ENCODE results near the gene RPL23.
A peak's percentile ranks its signal among the peaks of the same experiment; 100 is the strongest.

Gene RPL23

DNA sequence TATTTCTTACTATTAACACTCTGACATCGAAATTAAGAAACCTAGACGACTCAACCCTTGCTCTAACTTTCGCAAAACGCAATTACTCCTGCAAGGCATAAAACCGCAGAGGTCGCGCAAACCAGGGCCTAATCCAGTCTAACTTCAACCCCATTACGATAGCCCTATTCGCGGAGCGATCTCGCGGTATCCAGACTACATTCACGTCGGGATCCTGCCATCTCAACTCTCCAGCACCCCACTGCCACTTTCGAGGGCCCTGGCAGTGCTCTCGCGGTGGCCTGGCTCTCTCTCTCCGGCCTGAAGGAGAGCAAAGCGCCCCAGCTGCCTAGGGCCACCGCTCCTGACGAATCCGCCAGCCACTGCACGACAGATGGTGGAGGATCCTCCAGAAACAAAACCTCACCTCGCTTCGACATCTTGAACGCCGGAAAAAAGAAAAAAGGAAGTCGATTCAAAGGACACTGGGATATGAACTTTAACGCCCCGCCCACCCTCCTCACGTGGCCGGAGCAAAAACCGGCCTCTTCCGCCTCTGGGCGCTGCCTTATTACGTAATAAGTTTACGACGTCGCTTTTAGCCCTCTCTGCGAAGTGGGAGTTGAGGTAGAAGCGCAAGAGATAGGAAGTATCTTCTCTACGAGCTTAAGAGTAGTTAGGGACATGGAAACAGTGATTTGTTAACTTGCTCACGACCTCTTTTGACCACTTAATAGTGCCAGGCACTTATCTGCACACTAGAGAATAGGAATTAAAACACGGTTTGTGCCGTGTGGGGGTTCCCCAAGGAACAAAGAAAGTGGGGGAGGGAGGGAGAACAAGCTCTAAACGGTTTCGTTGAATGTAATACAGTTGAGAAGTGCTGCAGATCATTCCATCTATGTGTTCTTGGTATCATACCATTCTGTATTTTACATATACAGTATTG, at the start of gene RPL23:
Gene RPL23, minus strand, starts transcription at position 430 of the 928 bp plus-strand sequence. Its CDS starts 11 bp downstream, at position 419.
- peak; percentile 97 for DNase-seq

- no peak for DNase-seq
Measured at GRCh38 chr17:38900978-38901656, 47.6 kb upstream of the RPL23 start.

- no peak for DNase-seq
Measured at GRCh38 chr17:38899421-38899820, 45.9 kb upstream of the RPL23 start.

DNA sequence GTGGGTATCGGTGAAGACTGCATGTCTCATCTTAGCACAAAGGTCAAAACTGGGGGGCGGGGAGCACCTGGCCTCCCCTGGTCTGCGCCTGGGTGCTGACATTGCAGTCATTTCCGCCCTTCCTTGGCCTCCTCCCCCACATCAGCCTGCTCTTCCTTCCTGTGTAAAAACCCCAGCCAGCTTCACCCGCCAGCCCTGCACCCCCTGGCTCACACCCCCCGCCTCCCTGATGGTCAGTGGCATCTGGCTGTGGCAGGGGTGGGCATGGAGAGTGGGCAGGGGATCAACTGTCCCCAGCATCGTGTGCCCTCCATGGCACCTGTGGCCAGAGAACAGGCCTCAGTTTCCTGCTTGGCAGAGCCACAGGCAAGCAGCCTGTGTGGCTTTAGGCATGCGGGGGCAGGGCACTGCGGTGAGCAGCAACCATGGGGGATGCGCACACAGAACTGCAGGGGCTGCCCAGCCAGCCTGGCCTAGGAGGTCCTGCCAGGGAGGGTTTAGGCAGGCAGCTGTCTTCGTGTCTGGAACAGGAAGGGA, 45.4 kb upstream of the RPL23 start:
- peak; percentile 63 for DNase-seq

- DNase-seq = no peak
Measured at GRCh38 chr17:38898291-38898679, 44.8 kb upstream of the RPL23 start.

DNA sequence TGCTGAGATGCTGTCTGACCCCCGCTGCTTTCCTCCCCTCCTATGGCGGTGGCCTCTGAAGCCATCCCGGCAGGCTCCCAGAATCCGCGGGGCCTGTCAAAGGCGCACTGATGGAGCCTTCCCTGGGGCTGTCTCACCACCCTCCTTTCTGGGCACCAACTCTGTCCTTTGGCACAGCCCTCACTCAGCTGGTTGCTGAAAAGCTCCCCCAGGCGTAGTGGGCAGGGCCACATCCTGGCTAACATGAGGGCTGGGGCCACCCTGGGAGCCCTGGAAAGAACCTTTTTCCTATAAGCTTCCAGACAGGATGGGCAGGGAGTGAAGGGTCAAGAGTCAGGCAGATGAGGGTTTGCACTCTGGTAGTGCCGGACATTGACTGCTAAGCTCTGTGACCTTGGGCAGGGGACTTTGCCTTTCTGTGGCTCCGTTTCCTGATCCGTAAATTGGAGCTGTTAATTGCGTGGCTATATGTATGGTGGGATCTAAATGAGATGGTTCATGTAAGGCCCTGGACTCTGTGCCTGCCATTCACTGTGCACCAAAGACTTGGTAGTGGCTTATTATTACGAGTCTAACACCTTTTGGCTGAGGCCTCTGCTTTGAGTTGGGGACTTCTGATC, 44.3 kb upstream of the RPL23 start:
- DNase-seq = no peak

GRCh38 chr17:38897176-38897575, 43.7 kb upstream of the RPL23 start:
- DNase-seq = peak; percentile 82

GRCh38 chr17:38896346-38896954, 42.9 kb upstream of the RPL23 start:
- DNase-seq = no peak

DNA sequence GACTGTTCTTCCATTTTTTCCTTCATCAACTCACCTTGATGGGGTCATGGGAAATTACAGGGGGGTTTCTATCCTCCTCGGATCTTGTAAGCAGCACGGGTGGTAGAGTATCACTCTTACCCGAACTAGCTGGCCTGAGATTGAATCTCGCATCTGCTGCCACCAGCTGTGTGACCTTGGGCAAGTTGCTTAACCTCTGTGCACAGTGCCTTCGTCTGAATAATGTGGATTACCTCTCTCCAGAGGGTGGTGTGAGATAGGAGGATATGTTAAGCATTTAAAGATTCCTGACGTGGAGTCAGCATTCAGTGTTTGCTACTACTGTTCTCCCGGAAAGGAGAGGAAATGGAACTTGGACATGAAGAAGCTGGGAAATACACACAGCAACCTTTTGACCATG, 40.8 kb upstream of the RPL23 start:
- DNase-seq = no peak

DNA sequence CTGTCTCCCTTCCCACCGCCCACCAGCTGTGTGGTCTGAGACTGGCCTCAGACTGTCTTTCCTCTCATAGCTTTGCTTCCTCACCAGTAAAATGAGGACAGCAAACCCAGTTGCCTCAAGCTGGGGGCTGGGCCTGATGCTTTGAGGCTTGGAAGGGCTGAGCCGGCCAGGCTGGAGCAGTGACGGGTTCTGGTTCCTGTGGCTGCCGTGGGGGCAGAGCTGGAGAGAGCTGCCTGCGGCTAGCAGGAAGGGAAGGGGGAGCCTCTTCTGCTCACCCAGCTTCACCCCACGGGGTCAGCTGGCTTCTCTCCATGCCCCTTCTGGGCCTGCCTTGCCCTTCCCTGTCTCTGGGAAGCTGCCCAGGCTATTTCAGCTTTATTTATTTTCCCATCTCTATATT, 40.1 kb upstream of the RPL23 start:
- no peak for DNase-seq

DNA sequence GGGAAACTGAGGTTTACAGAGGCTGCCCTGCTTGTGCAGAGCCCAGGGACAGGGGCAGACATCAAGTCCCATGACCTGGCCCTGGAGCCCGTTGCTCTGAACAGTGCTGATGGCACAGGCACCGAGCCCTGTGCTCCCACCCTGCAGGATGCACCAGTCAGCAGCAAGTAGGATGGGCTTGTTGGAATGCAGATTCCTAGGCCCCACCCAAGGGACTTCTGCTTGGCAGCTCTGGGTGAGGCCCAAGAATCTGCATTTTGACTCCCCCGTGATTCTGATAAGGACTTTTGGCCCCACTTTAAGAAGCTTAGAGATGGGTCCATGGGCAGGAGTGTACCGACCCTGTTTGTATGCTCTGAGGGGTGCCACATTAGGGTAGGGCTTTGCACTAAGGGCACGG, 39.6 kb upstream of the RPL23 start:
- DNase-seq = no peak

DNA sequence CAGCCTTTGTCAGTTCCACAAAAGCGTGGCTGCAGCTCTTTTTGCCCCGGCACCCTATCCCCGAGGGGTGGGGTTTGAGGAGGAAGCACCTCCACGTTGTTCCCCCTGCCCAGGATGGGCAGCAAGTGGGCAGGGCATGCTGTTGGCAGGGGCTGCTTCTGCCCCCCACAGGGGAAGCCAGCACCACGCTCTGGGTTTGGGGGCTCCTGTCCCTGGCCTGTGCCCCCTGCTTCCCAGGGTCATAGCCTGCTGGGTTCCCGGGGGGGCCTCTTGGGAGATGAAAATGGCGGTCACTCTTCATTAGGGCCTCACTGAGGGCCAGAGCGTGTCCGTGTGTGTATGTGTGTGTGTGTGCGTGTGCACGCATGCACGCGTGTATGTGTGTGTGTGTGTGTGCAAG, 39.1 kb upstream of the RPL23 start:
- no peak for DNase-seq

DNA sequence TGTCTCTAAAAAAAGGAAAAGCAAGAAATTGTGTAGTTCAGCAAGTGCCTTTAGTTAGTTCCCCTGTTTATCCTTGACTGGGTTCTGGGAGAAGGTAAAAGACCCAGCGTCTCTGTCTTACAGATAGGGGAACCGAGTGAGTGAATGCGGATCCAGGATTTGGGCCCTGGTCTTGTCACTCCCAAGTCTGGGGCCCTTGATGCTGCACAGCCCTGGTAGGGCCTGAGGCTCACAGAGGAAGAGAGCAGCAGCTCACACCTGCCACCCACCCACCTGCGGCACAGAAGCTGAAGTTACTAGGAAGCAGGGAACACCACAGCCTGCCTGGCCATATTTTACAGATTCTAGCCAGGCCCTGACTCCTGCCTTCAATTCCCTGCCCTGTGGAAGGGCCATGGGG, 38.6 kb upstream of the RPL23 start:
- DNase-seq = no peak

DNA sequence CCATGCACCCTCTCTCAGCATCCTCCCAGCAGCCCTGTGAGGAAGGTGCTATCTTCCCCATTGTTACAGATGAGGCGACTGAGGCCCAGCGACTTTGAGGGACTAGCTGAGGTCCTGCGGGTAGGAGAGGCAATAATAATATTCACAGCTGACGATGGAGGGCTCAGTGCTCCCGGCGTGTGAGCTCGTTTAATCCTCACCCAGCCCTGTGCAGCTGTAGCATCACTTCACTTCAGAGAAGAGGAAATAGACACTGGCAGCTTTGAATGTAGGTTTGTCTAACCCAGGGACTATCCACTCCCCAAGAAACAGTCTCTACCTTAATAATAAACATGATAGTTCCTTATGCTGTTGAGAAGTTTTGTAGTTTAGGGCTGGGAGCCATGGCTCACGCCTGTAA, 37.9 kb upstream of the RPL23 start:
- DNase-seq = no peak

DNA sequence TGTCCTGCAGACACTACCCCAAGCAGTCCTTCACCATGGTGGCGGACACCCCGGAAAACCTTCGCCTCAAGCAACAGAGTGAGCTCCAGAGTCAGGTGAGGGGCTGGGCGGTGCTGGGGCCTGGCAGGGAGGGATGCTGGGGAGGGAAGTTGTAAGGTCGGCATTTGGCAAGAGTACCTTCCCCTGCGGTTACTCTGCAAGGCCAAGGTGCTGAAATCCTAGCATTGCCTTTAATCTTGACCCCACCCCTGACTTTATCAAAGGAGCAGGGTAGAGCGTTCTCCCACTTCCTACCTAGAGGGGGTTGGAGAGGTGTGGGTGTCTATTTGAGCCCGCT, 36.9 kb upstream of the RPL23 start:
- no peak for DNase-seq

DNA sequence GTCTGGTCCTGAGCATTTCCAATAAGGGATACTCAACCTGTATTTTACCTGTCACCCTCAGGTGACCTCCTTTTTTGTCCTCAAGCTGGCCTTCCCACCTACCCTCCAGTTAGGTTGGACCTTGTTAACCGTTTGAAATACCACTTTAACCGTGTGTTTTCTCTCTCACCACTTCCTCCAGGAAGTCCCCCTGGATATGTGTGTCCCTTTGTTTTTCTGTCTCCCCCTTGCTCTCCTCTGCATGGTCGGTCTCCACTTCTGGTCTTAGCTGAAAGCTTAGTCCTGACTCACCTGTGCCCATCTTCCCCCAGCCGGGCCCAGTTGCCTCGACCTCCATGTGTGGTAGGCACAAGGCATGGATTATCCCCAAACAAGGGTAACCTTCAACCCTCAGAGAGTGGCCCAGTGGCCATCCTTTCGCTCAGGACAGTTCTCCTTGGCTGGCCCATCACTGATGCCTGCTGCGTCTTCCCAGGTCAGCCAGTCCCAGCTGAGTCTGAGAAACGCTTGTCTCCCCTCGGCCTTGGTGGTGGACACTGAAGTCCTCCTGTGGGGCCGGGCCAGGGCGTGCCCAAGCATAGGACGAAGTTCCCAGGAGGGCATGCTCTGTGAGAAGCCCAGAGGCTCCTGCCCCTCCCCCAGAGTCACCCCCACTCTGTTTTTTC, 36.4 kb upstream of the RPL23 start:
- DNase-seq = no peak

DNA sequence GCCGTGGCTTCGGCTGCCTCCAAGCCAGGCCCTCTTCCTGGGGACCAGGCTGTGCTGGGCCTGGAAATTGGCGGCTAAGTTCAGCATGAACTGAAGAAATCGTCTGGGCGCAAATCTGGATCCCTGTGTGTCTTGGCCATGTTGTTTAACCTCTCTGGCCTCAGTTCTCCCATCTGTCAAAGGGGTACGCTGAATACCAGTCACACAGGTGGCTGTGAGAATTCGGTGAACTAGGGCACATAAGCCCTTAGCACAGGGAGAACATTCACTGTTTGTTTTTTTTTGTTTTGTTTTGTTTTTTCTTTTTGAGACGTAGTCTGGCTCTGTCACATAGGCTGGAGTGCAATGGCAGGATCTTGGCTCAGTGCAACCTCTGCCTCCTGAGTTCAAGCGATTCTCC, 35.3 kb upstream of the RPL23 start:
- DNase-seq = no peak

- DNase-seq = no peak
Measured at GRCh38 chr17:38886643-38887010, 33.1 kb upstream of the RPL23 start.

DNA sequence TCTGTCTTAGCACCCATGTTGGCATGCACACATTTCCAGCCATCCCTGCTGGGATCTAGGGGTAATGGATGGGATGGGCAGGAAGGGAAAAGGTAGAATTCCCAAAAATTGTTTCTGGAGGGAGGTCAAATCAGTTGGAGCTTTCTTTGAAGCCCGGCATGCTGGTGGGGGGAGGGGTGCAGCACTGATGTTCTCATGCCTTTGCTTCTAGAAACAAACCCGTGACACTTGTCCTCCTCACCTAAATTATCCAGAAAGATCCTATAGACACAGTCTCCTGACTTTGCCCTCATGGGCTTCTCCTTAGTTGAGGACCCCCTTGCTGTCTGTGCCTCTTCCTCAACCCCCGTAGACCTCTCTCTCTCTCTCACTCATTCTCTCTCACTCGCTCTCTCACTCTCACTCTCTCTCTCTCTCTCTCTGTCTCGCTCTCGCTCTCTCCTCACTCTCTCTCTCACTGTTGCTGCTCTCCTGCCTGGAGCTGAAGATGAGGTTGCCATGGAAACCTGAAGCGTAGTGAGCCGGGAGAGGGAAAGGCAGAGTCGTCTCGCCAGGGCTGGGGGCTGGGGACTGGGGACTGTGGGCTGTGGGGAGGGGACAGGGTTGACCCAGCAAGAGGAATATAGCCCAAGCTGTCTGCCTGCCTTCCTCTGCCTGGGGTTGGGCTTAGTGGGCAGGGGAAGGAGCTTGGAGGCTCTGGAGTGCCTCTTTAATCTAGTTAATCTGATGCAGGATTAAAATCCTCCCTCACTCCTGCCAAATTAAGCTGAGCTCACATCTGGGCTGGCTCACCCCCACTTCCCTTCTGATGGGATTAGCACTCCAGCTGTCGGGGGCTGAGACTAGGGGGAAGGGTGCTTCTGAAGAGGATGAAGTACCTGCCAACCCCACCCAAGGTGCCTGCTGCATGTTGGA, 32.5 kb upstream of the RPL23 start:
- no peak for DNase-seq

- DNase-seq = no peak
Measured at GRCh38 chr17:38885044-38885727, 31.7 kb upstream of the RPL23 start.

Data from right hindlimb (tissue), 1 donor.